Epithelial cell of proximal tubule (primary cell): ENCODE results near the gene ZNF275. TPM values are rescaled to one million over a fixed set of nuclear protein-coding genes. Genes with fewer than 3 reads are reported as not detected.
A peak's percentile ranks its signal among the peaks of the same experiment; 100 is the strongest.
"Not testable (repeated sequence)": the region's sequence is repeated elsewhere in the genome, so short reads cannot be mapped to it uniquely, and the experiment has no call there.

Source experiments
- DNase-seq: peaks from one replicate; pipeline ENCODE4 v3.0.0-alpha.2; 2011; ENCODE audit warnings: low read depth
- H3K4me3 ChIP-seq: 2 replicates; pipeline ENCODE4 v1.5.1; 2011; ENCODE audit warnings: low read depth, mild to moderate bottlenecking, low read length
- total RNA-seq: library from RNA; depleted of rRNA; stranded (reverse); fragments of >200 nt; gene quantifications from 2 replicates; pipeline ENCODE4 v1.2.3, GENCODE V29; 2015
- TF ChIP-seq, protein P1 (sequence below): conservative IDR thresholded peaks from 2 replicates; pipeline ENCODE4 v1.5.1; 2012; ENCODE audit warnings: low read depth, mild to moderate bottlenecking, low read length

Gene ZNF275, protein sequence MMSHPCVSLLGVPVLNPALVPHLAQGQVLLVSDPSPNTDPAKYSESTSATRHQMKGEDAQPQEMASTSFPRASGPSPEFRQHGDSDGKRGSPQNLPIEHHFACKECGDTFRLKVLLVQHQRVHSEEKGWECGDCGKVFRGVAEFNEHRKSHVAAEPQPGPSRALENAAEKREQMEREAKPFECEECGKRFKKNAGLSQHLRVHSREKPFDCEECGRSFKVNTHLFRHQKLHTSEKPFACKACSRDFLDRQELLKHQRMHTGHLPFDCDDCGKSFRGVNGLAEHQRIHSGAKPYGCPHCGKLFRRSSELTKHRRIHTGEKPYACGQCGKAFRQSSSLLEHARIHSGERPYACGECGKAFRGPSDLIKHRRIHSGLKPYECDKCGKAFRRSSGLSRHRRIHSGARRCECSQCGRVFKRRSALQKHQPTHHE
- total RNA-seq, result 4.8 and 5.3 TPM in 2 replicates

DNA sequence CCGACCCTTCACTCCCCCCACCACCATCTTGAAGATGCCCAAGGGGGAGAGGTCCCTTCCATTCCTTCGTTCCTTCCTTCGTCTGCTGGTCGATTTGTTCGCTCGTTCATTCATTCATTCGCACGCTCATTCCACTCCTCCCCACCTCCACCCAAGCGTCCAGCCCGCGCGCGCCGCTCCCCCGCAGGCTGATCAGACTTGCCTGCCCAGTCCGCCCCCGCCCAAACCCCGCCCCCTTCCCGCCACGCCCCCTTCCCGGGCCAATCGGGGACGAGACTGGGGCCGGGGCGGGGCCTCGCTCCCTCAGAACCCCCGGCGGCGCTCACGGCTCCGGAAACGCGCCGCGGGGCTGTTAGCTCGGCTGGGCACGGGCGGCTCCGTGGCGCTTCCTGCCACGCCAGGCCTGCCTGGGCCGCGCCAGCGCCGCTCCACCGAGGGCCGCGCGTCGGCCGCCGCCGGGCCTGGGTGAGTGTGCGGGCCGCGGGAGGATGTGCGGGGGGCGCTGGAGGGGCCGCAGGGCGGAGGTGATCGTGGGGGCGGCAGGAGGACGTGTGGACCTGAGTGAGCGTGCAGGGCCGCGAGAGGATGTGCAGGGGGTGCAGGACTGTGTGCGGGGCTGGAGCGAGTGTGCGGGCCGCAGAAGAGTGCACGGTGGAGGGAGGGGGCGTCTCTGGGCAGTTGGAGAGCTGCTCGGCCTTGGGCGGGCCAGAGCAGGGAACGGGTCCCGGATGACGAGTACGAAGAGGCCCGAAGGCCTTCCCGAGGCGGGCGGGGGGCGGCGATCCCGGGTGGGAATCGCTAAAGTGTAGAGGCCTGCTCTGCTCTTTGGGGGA is at the start of gene ZNF275:
Gene ZNF275 (plus strand): TSS at position 333 of the 833 bp plus-strand sequence. CDS start 2,527 bp downstream, outside the sequence.
- no peak for DNase-seq

DNA sequence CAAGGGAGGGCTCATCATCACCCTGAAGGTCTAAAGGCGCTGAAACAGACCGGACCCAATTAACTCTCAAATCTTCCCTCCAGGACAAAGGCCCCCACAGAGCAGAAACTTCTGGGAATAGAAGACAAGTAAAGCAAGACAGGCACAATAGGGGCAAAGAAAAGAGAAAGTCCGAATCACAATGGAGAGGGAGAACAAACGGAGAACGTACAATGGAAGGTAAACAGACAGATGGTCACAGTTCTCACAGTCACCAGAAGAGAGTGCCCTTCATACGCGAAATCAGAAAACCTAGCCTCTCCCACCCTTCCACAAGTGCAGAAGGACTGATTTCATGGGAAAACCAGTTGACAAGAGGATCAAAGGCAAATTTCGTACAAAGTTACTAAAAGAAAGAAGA is 48.3 kb upstream of the ZNF275 start:
- H3K4me3 ChIP-seq, DNase-seq: not testable (repeated sequence)

More for the DNA sequence above, at the start of gene ZNF275:
- H3K4me3 ChIP-seq, result peak within 1 kb of the TSS; percentile 66
- TF ChIP-seq, protein P1, sequence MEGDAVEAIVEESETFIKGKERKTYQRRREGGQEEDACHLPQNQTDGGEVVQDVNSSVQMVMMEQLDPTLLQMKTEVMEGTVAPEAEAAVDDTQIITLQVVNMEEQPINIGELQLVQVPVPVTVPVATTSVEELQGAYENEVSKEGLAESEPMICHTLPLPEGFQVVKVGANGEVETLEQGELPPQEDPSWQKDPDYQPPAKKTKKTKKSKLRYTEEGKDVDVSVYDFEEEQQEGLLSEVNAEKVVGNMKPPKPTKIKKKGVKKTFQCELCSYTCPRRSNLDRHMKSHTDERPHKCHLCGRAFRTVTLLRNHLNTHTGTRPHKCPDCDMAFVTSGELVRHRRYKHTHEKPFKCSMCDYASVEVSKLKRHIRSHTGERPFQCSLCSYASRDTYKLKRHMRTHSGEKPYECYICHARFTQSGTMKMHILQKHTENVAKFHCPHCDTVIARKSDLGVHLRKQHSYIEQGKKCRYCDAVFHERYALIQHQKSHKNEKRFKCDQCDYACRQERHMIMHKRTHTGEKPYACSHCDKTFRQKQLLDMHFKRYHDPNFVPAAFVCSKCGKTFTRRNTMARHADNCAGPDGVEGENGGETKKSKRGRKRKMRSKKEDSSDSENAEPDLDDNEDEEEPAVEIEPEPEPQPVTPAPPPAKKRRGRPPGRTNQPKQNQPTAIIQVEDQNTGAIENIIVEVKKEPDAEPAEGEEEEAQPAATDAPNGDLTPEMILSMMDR, result no peak

DNA sequence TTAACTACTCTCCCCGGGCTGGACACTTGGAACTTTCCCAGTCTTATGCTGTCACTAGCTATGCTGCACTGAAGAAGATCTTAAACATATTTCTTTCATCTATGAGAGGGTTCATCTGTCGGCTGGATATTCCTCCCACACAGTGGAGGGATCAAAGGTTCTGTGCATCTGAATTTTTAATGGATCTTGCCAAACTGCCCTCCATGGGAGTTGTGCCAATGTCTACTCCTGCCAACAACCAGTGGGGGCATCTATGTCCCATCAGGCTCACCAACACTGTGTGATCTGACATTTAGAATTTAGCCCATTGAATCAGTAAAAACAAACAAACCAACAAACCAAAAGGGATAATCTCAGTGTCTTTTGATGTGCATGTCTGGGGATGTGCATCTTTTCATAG is 45.1 kb upstream of the ZNF275 start:
- H3K4me3 ChIP-seq, DNase-seq: not testable (repeated sequence)

DNA sequence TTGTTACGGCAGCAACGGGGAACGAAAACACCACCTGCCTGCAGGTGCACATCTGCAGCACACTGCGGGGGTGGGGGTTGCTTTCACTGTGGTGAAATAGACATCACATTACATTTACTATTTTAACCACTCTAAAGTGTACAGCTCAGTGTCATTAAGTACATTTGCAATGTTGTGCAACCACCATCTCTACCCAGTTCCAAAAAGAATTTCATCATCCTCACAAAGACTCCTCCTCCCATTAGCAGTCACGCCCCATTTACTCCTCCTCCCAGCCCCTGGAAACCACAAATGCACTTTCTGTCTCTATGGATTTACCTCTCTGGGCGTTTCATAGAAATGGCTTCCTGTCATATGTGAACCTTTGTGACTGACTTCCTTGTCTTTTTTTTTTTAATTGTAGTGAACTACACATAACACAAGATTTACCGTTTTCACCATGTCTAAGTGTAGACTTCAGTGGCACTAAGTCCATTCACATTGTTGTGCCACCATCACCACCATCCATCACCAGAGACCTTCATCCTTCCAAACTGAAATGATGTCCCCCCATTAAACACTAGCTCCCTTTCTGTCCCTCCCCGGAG is 40.4 kb upstream of the ZNF275 start:
- not testable (repeated sequence) for H3K4me3 ChIP-seq, DNase-seq

DNA sequence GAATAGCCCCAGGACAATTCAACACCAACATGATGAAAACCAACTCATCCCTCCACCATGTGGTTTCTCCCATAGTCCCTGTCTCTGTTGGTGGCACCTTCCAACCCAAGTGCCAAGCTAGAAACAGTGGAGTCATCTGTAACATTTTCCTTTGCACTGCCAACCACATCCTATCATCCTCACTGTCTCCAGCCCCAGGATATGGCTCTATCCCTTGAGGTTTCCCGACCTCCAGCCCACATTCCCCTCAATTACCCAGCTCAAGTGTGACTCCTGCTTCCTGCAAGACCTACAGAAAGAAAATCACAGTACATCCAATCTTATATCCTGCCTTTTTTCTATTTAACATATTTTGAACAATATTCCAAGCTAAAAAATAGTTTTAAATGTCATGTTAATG is 36.6 kb upstream of the ZNF275 start:
- no peak overlapping the region for H3K4me3 ChIP-seq
- TF ChIP-seq, protein P1, result no peak

DNA sequence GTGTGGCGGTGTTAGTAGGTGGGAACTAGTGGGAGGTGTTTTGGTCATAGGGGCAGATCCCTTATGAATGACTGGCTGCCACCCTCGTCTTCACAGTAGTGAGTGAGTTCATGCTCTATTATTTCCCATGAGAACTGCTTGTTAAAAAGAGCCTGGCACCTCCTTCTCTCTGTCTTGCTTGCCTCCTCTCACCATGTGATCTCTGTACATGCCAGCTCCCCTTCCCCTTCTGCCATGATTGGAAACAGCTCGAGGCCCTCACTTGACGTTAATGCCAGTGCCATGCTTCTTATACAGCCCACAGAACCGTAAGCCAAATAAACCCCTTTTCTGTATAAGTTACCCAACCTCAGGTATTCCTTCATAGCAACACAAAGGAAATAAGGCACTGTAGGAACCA is 34.1 kb upstream of the ZNF275 start:
- no peak overlapping the region for H3K4me3 ChIP-seq
- TF ChIP-seq, protein P1, result no peak
- DNase-seq, result no peak

More for the DNA sequence above, 36.6 kb upstream of the ZNF275 start:
- no peak for DNase-seq

DNA sequence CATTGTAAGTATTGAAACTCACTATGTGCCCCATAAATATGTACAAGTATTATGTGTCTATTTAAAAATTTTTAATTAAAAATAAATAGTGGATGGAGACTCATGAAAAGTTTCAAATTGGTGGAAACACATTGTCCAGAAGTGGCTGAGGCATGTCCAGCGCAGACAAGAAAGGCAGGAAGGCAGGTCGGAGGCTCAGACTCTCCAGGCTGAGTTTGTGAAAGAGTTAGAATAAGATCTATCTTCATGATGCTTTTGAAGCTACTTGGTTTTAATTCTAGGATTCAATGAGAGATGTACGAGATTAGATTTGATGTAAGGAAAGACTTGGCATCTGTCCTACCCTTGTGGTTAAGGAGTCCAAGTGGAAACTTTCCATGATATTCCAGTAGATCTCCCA is 32.2 kb upstream of the ZNF275 start:
- TF ChIP-seq, protein P1, result no peak
- H3K4me3 ChIP-seq, result no peak overlapping the region

DNA sequence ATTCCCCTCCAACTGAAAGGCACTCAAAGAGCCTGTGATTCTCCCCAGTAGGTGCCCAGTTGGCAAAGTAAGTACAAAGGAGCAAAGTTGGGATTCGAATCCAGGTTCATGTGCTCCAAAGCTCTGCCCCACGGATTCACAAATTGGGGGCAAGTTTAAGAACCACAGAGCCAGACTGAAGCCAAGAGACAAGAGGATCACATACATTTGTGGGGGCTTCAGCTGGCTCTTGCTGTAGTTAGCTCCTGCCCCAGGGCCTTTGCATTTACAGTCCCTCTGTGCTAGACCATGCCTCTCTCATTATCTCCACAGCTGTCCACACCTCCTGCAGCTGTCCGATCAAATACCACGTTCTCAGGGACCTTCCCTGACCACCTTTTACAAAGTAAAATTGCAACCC is 31.2 kb upstream of the ZNF275 start:
- TF ChIP-seq, protein P1, result no peak
- no peak overlapping the region for H3K4me3 ChIP-seq
- DNase-seq, result no peak

More for the DNA sequence above, 32.2 kb upstream of the ZNF275 start:
- DNase-seq, result no peak
